Measurements from ENCODE around the gene OR2A7. TPM values are rescaled to one million over a fixed set of nuclear protein-coding genes. Genes with fewer than 3 reads are reported as not detected.
"Not testable (repeated sequence)": the region's sequence is repeated elsewhere in the genome, so short reads cannot be mapped to it uniquely, and the experiment has no call there.

Gene OR2A7
- total RNA-seq, 3 donors from 2014 or later (not counting 1 experiment from before 2014, with no cell fraction given) = 0.73 to 1.4 TPM; not detected in 1

DNA sequence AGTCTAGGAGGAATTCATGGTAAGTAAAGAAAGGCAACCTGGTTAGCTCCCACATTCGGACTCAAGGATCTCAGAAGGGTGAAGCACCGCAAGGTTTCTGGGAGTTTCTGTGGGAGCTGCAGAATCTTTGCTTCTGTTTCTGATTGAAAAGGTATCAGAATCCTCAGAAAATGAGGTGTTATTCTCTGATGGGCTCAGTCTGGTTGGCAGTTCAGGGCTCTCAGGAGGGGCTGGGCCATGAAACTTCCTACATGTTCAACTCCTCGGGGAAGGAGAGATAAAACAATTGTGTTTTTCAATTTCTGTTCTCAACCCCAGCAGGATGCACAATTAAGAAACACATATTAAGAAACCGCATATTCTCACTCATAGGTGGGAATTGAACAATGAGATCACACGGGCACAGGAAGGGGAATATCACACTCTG lies 9.1 kb downstream of the OR2A7 start:
- H3K27ac ChIP-seq (ENCODE audit: low read length) = no peak overlapping the region
- Mint-ChIP-seq H3K27ac (no peak overlapping the region), H3K4me3 (no peak overlapping the region), H3K36me3 (no peaks in the 10 kb centered on the region), H3K9me3 (no peaks in the 10 kb centered on the region), H3K4me1 (no peaks in the 10 kb centered on the region), H3K27me3 (ENCODE audit: low read depth in 2 of 2) (peaks cover 0 to 7% of the 10 kb centered on the region in 2 donors)
- 84% methylated on average over 5 of the region's 5 CpGs for whole genome bisulfite sequencing (ENCODE audit: insufficient coverage)
- no peaks in the 10 kb centered on the region for H3K36me3 ChIP-seq (ENCODE audit: control insufficient read depth, insufficient read depth, low read length)
- H3K27me3 ChIP-seq (ENCODE audit: control insufficient read depth, insufficient read depth, low read length) = no peaks in the 10 kb centered on the region
- no peak overlapping the region for H3K4me3 ChIP-seq (ENCODE audit: low read length)
- TF ChIP-seq CTCF (IDR thresholded peaks at IDR 0.05) = no peak
- ATAC-seq (no peak), DNase-seq (peak in 1 of 2 donors; percentile 2)
- no peaks in the 10 kb centered on the region for H3K9me3 ChIP-seq (ENCODE audit: control insufficient read depth, insufficient read depth, low read length)
- no peaks in the 10 kb centered on the region for H3K4me1 ChIP-seq (ENCODE audit: control insufficient read depth, insufficient read depth, low read length)
- intact Hi-C loops (cut with micrococcal nuclease) = no loop called here

- H3K27me3 ChIP-seq (ENCODE audit: control insufficient read depth, insufficient read depth, low read length); DNase-seq; H3K4me3 ChIP-seq (ENCODE audit: low read length); H3K36me3 Mint-ChIP-seq; H3K36me3 ChIP-seq (ENCODE audit: control insufficient read depth, insufficient read depth, low read length); H3K27me3 Mint-ChIP-seq (ENCODE audit: low read depth in 2 of 2); H3K9me3 Mint-ChIP-seq; H3K27ac ChIP-seq (ENCODE audit: low read length); ATAC-seq; H3K4me1 Mint-ChIP-seq; H3K9me3 ChIP-seq (ENCODE audit: control insufficient read depth, insufficient read depth, low read length); H3K4me1 ChIP-seq (ENCODE audit: control insufficient read depth, insufficient read depth, low read length); H3K4me3 Mint-ChIP-seq; H3K27ac Mint-ChIP-seq; intact Hi-C loops (cut with micrococcal nuclease): not testable (repeated sequence)
- no CpG with 5 or more reads among the region's 4 CpGs for WGBS (ENCODE audit: insufficient coverage)
Measured at GRCh38 chr7:144252307-144252706, 12.3 kb downstream of the OR2A7 start.

- H3K4me1 ChIP-seq (ENCODE audit: control insufficient read depth, insufficient read depth, low read length); DNase-seq; H3K36me3 Mint-ChIP-seq; H3K27ac Mint-ChIP-seq; H3K36me3 ChIP-seq (ENCODE audit: control insufficient read depth, insufficient read depth, low read length); ATAC-seq; intact Hi-C loops (cut with micrococcal nuclease); H3K4me3 Mint-ChIP-seq; H3K9me3 ChIP-seq (ENCODE audit: control insufficient read depth, insufficient read depth, low read length); H3K4me3 ChIP-seq (ENCODE audit: low read length); H3K27ac ChIP-seq (ENCODE audit: low read length); H3K4me1 Mint-ChIP-seq; H3K9me3 Mint-ChIP-seq; H3K27me3 ChIP-seq (ENCODE audit: control insufficient read depth, insufficient read depth, low read length); H3K27me3 Mint-ChIP-seq (ENCODE audit: low read depth in 2 of 2): not testable (repeated sequence)
- no CpG with 5 or more reads among the region's 1 CpG for WGBS (ENCODE audit: insufficient coverage)
Measured at GRCh38 chr7:144247674-144248330, 16.8 kb downstream of the OR2A7 start.

DNA sequence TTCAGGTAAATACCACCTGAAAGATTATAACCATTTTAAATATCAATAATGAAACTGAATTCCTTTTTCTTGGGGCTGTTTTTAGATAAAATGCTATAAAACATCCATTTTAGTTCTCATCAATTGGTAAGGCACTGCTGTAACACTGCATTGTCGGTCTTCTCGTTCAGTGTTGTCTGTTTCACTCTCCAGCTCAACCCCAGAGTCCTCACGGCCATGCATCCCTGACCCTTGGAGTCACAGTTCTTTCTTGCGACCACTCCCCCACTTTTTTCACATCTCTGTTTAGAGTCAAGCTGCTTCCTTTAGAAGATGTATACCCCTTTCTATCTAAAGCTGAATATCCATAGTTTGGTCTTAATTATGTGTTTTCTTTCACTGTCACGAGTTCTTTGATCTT lies 17.6 kb downstream of the OR2A7 start:
- H3K9me3 Mint-ChIP-seq; H3K27ac ChIP-seq (ENCODE audit: low read length); intact Hi-C loops (cut with micrococcal nuclease); H3K27me3 Mint-ChIP-seq (ENCODE audit: low read depth in 2 of 2); ATAC-seq; H3K4me1 ChIP-seq (ENCODE audit: control insufficient read depth, insufficient read depth, low read length); H3K36me3 ChIP-seq (ENCODE audit: control insufficient read depth, insufficient read depth, low read length); DNase-seq; H3K27ac Mint-ChIP-seq; H3K9me3 ChIP-seq (ENCODE audit: control insufficient read depth, insufficient read depth, low read length); H3K36me3 Mint-ChIP-seq; H3K4me1 Mint-ChIP-seq; H3K4me3 ChIP-seq (ENCODE audit: low read length); H3K27me3 ChIP-seq (ENCODE audit: control insufficient read depth, insufficient read depth, low read length); H3K4me3 Mint-ChIP-seq: not testable (repeated sequence)
- WGBS (ENCODE audit: insufficient coverage) = no CpG with 5 or more reads among the region's 5 CpGs

GRCh38 chr7:144245372-144245771 lies 19.2 kb downstream of the OR2A7 start:
- H3K9me3 Mint-ChIP-seq; H3K27ac Mint-ChIP-seq; H3K4me1 Mint-ChIP-seq; H3K4me1 ChIP-seq (ENCODE audit: control insufficient read depth, insufficient read depth, low read length); DNase-seq; H3K27me3 ChIP-seq (ENCODE audit: control insufficient read depth, insufficient read depth, low read length); H3K27ac ChIP-seq (ENCODE audit: low read length); H3K4me3 ChIP-seq (ENCODE audit: low read length); H3K36me3 ChIP-seq (ENCODE audit: control insufficient read depth, insufficient read depth, low read length); H3K36me3 Mint-ChIP-seq; intact Hi-C loops (cut with micrococcal nuclease); H3K27me3 Mint-ChIP-seq (ENCODE audit: low read depth in 2 of 2); H3K9me3 ChIP-seq (ENCODE audit: control insufficient read depth, insufficient read depth, low read length); H3K4me3 Mint-ChIP-seq: not testable (repeated sequence)
- peak in 1 of 3 donors; percentile 27 for ATAC-seq
- WGBS (ENCODE audit: insufficient coverage) = no CpG with 5 or more reads among the region's 2 CpGs

GRCh38 chr7:144239365-144239764 lies 25.2 kb downstream of the OR2A7 start, which contains the start of gene OR2A42:
TSS of gene OR2A42 (minus strand) at chr7:144239605. CDS start at chr7:144232843, 6,762 bp downstream.
- intact Hi-C loops (cut with micrococcal nuclease); H3K27me3 Mint-ChIP-seq (ENCODE audit: low read depth in 2 of 2); H3K36me3 Mint-ChIP-seq; H3K4me3 ChIP-seq (ENCODE audit: low read length); H3K36me3 ChIP-seq (ENCODE audit: control insufficient read depth, insufficient read depth, low read length); H3K4me1 ChIP-seq (ENCODE audit: control insufficient read depth, insufficient read depth, low read length); H3K9me3 Mint-ChIP-seq; ATAC-seq; H3K4me1 Mint-ChIP-seq; DNase-seq; H3K27ac Mint-ChIP-seq; H3K27ac ChIP-seq (ENCODE audit: low read length); H3K9me3 ChIP-seq (ENCODE audit: control insufficient read depth, insufficient read depth, low read length); H3K4me3 Mint-ChIP-seq; H3K27me3 ChIP-seq (ENCODE audit: control insufficient read depth, insufficient read depth, low read length): not testable (repeated sequence)
- no CpG with 5 or more reads among the region's 2 CpGs for WGBS (ENCODE audit: insufficient coverage)

GRCh38 chr7:144238530-144239082 lies 26.0 kb downstream of the OR2A7 start:
- H3K27me3 Mint-ChIP-seq (ENCODE audit: low read depth in 2 of 2); ATAC-seq; H3K36me3 ChIP-seq (ENCODE audit: control insufficient read depth, insufficient read depth, low read length); DNase-seq; H3K36me3 Mint-ChIP-seq; H3K9me3 ChIP-seq (ENCODE audit: control insufficient read depth, insufficient read depth, low read length); H3K4me3 Mint-ChIP-seq; H3K4me3 ChIP-seq (ENCODE audit: low read length); H3K27me3 ChIP-seq (ENCODE audit: control insufficient read depth, insufficient read depth, low read length); H3K9me3 Mint-ChIP-seq; H3K27ac ChIP-seq (ENCODE audit: low read length); H3K27ac Mint-ChIP-seq; H3K4me1 ChIP-seq (ENCODE audit: control insufficient read depth, insufficient read depth, low read length); H3K4me1 Mint-ChIP-seq; intact Hi-C loops (cut with micrococcal nuclease): not testable (repeated sequence)
- WGBS (ENCODE audit: insufficient coverage) = 100% methylated on average over 1 of the region's 2 CpGs

Measured in natural killer cell (primary cell).